Erythroblast (primary cell): ENCODE data around the gene KIF1B.

Experiments used
- GATA1 ChIP-seq: IDR thresholded peaks from 2 replicates; pipeline ENCODE4 v1.6.1; 2011; ENCODE audit warnings: low read depth, mild to moderate bottlenecking, control low read depth, low read length, moderate library complexity
- POLR2A ChIP-seq: IDR thresholded peaks from 2 replicates; pipeline ENCODE4 v1.6.1; 2011; ENCODE audit warnings: mild to moderate bottlenecking, low read length

- TF ChIP-seq POLR2A (no peak), GATA1 (no peak)
These were observed 190.9 kb downstream of the KIF1B start for GRCh38 chr1:10401281-10401680.
